HCT116 (cell line): ENCODE results near the gene PIK3CB. TPM values are rescaled to one million over a fixed set of nuclear protein-coding genes. Genes with fewer than 3 reads are reported as not detected.
A peak's percentile ranks its signal among the peaks of the same experiment; 100 is the strongest.

Experiments used
- ATAC-seq: fragments of 200-7000 bp; cut with Tn5 transposase; 2 replicates; pipeline ENCODE4 v1.9.1; 2020; ENCODE audit warnings: mild to moderate bottlenecking, moderate library complexity
- BruUV-seq: library from RNA; stranded (reverse); fragments of 400-500 nt; replicated peaks from 2 replicates; lab custom pipeline; 2021; lab: Mats Ljungman, UMichigan
- CTCF ChIA-PET: fragments of 300-600 bp; sonication (Branson Sonifier 250); formaldehyde crosslinking; loops from one replicate; lab custom pipeline; 2021; ENCODE audit warnings: antibody characterized with exemption; lab: Charles Lee
- POLR2A ChIA-PET: fragments of 300-600, 350-600 bp; sonication (Branson Sonifier 250); formaldehyde crosslinking; loops from one replicate; lab custom pipeline; 2021; ENCODE audit warnings: antibody characterized with exemption; lab: Charles Lee
- RAD21 ChIA-PET, 2 experiments: fragments of 300-600 bp; sonication (Branson Sonifier 250); formaldehyde crosslinking; loops; one replicate each; lab custom pipeline; 2023; ENCODE audit warnings: low total read pairs in 2 of 2; ENCODE audit not compliant: uncharacterized antibody in 2 of 2, unreplicated experiment in 2 of 2, low non-redundant PET in 1 of 2; lab: Charles Lee
- DNase-seq: peaks from one replicate; pipeline ENCODE4 v3.0.0-alpha.2; 2010; ENCODE audit warnings: low read depth, low spot score
- H2AFZ ChIP-seq: fragments of 200-600 bp; shearing (Covaris generic), sonication (generic); 2 replicates; pipeline ENCODE4 v1.6.1; 2017; ENCODE audit warnings: low read depth, mixed run types, mixed read lengths, antibody characterized with exemption, low read length; ENCODE audit not compliant: poor library complexity, severe bottlenecking
- H3K27ac ChIP-seq: 2 replicates; pipeline ENCODE4 v1.5.1; 2012; ENCODE audit warnings: low read depth, low read length
- H3K27me3 ChIP-seq: fragments of 200-600 bp; sonication (generic); 2 replicates; pipeline ENCODE4 v1.6.1; 2016; ENCODE audit warnings: mixed run types, low read length, mixed read lengths; ENCODE audit not compliant: insufficient read depth
- H3K36me3 ChIP-seq, 2 experiments: fragments of 200-500 bp in 1 of 2; fragments of 200-600 bp in 1 of 2; sonication (Bioruptor generic) in 1 of 2; sonication (generic) in 1 of 2; 2 replicates each; pipeline versions ENCODE4 v1.5.1 to v1.6.1; 2014 to 2016; ENCODE audit warnings: low read length in 2 of 2, inconsistent platforms in 1 of 2, mixed read lengths in 1 of 2, mixed run types in 1 of 2; ENCODE audit not compliant: insufficient read depth in 2 of 2, control insufficient read depth in 1 of 2
- H3K4me1 ChIP-seq, 2 experiments: fragments of 200-600 bp in 1 of 2; sonication (generic) in 1 of 2; 2 replicates each; pipeline versions ENCODE4 v1.5.1 to v1.6.1; 2012 to 2017; ENCODE audit warnings: low read length in 2 of 2, inconsistent platforms in 1 of 2, mild to moderate bottlenecking in 1 of 2, mixed read lengths in 1 of 2, mixed run types in 1 of 2, moderate library complexity in 1 of 2; ENCODE audit not compliant: insufficient read depth in 2 of 2, control insufficient read depth in 1 of 2
- H3K4me2 ChIP-seq: fragments of 200-600 bp; sonication (generic); 2 replicates; pipeline ENCODE4 v1.6.1; 2017; ENCODE audit warnings: mixed run types, low read length, mixed read lengths
- H3K4me3 ChIP-seq, 2 experiments: fragments of 200-600 bp in 1 of 2; sonication (generic) in 1 of 2; replicated peaks in 1 of 2; 2 replicates each; pipeline ENCODE4 v1.5.1; 2011 to 2016; ENCODE audit warnings: low read length in 2 of 2, control low read depth in 1 of 2, low read depth in 1 of 2, mild to moderate bottlenecking in 1 of 2, mixed read lengths in 1 of 2, mixed run types in 1 of 2
- H3K79me2 ChIP-seq: fragments of 200-600 bp; sonication (generic); 2 replicates; pipeline ENCODE4 v1.6.1; 2017; ENCODE audit warnings: mild to moderate bottlenecking, mixed run types, low read length, moderate library complexity, mixed read lengths; ENCODE audit not compliant: insufficient read depth
- H3K9ac ChIP-seq: fragments of 200-600 bp; sonication (generic); 2 replicates; pipeline ENCODE4 v1.6.1; 2016; ENCODE audit warnings: low read length, mixed read lengths
- H3K9me2 ChIP-seq: fragments of 200-600 bp; sonication (generic), shearing (Covaris generic); 2 replicates; pipeline ENCODE4 v1.6.1; 2017; ENCODE audit warnings: mixed run types, mild to moderate bottlenecking, moderate library complexity; ENCODE audit not compliant: insufficient read depth
- H3K9me3 ChIP-seq, 2 experiments: fragments of 200-500 bp in 1 of 2; fragments of 200-600 bp in 1 of 2; sonication (Bioruptor generic) in 1 of 2; sonication (generic) in 1 of 2; 2 replicates each; pipeline ENCODE4 v1.6.1; 2014 to 2017; ENCODE audit warnings: low read length in 2 of 2, mixed read lengths in 2 of 2, inconsistent platforms in 1 of 2, low read depth in 1 of 2, mild to moderate bottlenecking in 1 of 2, mixed run types in 1 of 2, moderate library complexity in 1 of 2; ENCODE audit not compliant: control insufficient read depth in 1 of 2, insufficient read depth in 1 of 2
- H4K20me1 ChIP-seq: fragments of 200-600 bp; sonication (generic), shearing (Covaris generic); 2 replicates; pipeline ENCODE4 v1.6.1; 2017; ENCODE audit warnings: mixed run types, mild to moderate bottlenecking, moderate library complexity; ENCODE audit not compliant: insufficient read depth
- CBX3 ChIP-seq: IDR thresholded peaks from 2 replicates; pipeline ENCODE4 v1.6.1; 2012; ENCODE audit warnings: low read depth
- CEBPB ChIP-seq: IDR thresholded peaks from 2 replicates; pipeline ENCODE4 v1.6.1; 2012; ENCODE audit warnings: low read depth
- EGR1 ChIP-seq: IDR thresholded peaks from 2 replicates; pipeline ENCODE4 v1.6.1; 2012; ENCODE audit warnings: low read depth
- EZH2 ChIP-seq: fragments of 200-600 bp; sonication (generic); IDR thresholded peaks from 2 replicates; pipeline ENCODE4 v1.6.1; 2017; ENCODE audit warnings: antibody characterized with exemption, mixed run types
- EZH2phosphoT487 ChIP-seq: fragments of 200-600 bp; IDR thresholded peaks from 2 replicates; pipeline ENCODE4 v1.6.1; 2018; ENCODE audit warnings: antibody characterized with exemption, borderline replicate concordance
- JUND ChIP-seq: IDR thresholded peaks from 2 replicates; pipeline ENCODE4 v1.6.1; 2012
- POLR2A ChIP-seq: IDR thresholded peaks from 2 replicates; pipeline ENCODE4 v1.7.0; 2011; ENCODE audit warnings: borderline replicate concordance; ENCODE audit not compliant: insufficient read depth, insufficient read length; ENCODE audit errors: extremely low read depth
- POLR2AphosphoS5 ChIP-seq: IDR thresholded peaks from 2 replicates; pipeline ENCODE4 v1.6.1; 2011; ENCODE audit warnings: mild to moderate bottlenecking, low read depth, low read length, moderate library complexity
- SIN3A ChIP-seq: IDR thresholded peaks from 2 replicates; pipeline ENCODE4 v1.6.1; 2012; ENCODE audit warnings: low read depth
- SRF ChIP-seq: IDR thresholded peaks from 2 replicates; pipeline ENCODE4 v1.6.1; 2012; ENCODE audit warnings: low read depth
- ZFX ChIP-seq: fragments of 450-650 bp; IDR thresholded peaks from 2 replicates; pipeline ENCODE4 v1.6.1; 2017
- ZNF274 ChIP-seq: fragments of 200-500 bp; sonication (Bioruptor generic); IDR thresholded peaks from 2 replicates; pipeline ENCODE4 v1.6.1; 2014; ENCODE audit warnings: mild to moderate bottlenecking, low read depth, low read length, inconsistent platforms
- intact Hi-C: fragments of 100-400 bp; cut with micrococcal nuclease; formaldehyde crosslinking; loops from 2 replicates; pipeline ENCODE4 v1.10.0; 2022
- total RNA-seq: library from RNA; stranded (reverse); gene quantifications from one replicate; pipeline ENCODE4 v1.2.1, GENCODE V29; 2021; ENCODE audit not compliant: unreplicated experiment
- TF ChIP-seq, protein P1 (sequence below), 3 experiments: fragments of 200-600 bp in 1 of 3; sonication (generic) in 1 of 3; IDR thresholded peaks in 2 of 3; conservative IDR thresholded peaks in 1 of 3; 2 replicates each; pipeline ENCODE4 v1.5.1; 2012 to 2017; ENCODE audit warnings: low read depth in 2 of 3, low read length in 2 of 3, antibody characterized with exemption in 1 of 3, borderline replicate concordance in 1 of 3, control low read depth in 1 of 3, mild to moderate bottlenecking in 1 of 3, mixed read lengths in 1 of 3, mixed run types in 1 of 3, moderate library complexity in 1 of 3; ENCODE audit not compliant: insufficient read depth in 1 of 3
- TF ChIP-seq, protein P2 (sequence below): IDR thresholded peaks from 2 replicates; pipeline ENCODE4 v1.6.1; 2012
- TF ChIP-seq, protein P3 (sequence below): IDR thresholded peaks from 2 replicates; pipeline ENCODE4 v1.6.1; 2012; ENCODE audit warnings: low read depth

Gene PIK3CB
- total RNA-seq, 1 experiment from 2014 or later, result 44.3 TPM

DNA sequence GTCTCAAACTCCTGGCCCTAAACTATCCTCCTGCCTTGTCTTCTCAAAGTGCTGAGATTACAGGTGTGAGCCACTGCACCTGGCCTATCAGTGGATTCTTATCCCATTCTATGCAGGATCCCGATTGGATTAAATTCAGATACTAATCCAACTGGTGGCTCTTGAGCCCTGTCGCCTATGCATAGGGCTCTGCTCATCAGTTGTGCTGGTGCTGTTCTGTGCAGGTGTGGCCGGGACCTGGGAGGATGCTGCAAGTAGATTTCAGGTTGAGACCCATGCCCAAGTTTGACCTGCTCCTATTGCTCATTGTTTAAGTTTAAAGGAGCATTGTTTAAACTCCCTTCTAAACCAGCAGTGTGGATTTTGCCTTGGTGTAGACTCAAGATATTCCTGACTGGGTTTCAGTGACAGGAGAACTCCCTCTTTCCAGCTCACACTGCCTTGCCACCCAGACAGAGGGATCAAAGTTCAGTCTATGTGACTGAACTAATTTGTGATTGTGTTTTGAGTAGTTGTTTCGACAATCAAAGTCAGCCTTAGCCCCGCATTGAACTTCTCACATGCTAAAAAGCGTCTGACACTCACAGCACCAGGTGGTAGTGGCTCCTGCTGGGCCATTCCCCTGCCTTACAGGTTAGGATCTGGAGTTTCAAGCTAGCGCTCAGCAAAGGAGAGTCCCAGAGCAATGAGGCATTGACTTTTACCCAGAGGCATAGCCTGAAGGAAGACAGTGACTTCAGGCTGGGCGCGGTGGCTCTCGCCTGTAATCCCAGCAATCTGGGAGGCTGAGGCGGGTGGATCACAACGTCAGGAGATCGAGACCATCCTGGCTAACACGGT lies 45.0 kb upstream of the PIK3CB start:
- no peaks in the 10 kb centered on the region for H4K20me1 ChIP-seq
- H3K4me1 ChIP-seq, result no peaks in the 10 kb centered on the region
- H3K27ac ChIP-seq, result no peak overlapping the region
- ChIA-PET CTCF (no interaction called here), POLR2A (no interaction called here), RAD21 (no interaction called here)
- no peak overlapping the region for H3K9ac ChIP-seq
- H2AFZ ChIP-seq, result peak overlapping the region; percentile 16
- ATAC-seq (no peak), DNase-seq (no peak)
- no peaks in the 10 kb centered on the region for H3K79me2 ChIP-seq
- H3K27me3 ChIP-seq, result no peaks in the 10 kb centered on the region
- no peaks in the 10 kb centered on the region for H3K9me2 ChIP-seq
- BruUV-seq, result no TSS peak
- no peak overlapping the region for H3K4me2 ChIP-seq
- no peak for TF ChIP-seq JUND
- no peak for TF ChIP-seq POLR2AphosphoS5
- TF ChIP-seq EGR1, result no peak
- TF ChIP-seq SRF, result no peak
- TF ChIP-seq ZNF274, result no peak
- TF ChIP-seq, protein P1, sequence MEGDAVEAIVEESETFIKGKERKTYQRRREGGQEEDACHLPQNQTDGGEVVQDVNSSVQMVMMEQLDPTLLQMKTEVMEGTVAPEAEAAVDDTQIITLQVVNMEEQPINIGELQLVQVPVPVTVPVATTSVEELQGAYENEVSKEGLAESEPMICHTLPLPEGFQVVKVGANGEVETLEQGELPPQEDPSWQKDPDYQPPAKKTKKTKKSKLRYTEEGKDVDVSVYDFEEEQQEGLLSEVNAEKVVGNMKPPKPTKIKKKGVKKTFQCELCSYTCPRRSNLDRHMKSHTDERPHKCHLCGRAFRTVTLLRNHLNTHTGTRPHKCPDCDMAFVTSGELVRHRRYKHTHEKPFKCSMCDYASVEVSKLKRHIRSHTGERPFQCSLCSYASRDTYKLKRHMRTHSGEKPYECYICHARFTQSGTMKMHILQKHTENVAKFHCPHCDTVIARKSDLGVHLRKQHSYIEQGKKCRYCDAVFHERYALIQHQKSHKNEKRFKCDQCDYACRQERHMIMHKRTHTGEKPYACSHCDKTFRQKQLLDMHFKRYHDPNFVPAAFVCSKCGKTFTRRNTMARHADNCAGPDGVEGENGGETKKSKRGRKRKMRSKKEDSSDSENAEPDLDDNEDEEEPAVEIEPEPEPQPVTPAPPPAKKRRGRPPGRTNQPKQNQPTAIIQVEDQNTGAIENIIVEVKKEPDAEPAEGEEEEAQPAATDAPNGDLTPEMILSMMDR (IDR thresholded peaks at IDR 0.05 in 2 of 3, conservative IDR thresholded peaks at IDR 0.05 in 1 of 3; ENCODE audit: borderline replicate concordance in 1 of 3, insufficient read depth in 1 of 3, low read depth in 2 of 3, low read length in 2 of 3), result no peak
- TF ChIP-seq EZH2, result no peak
- no peak for TF ChIP-seq CBX3
- TF ChIP-seq CEBPB, result no peak
- TF ChIP-seq EZH2phosphoT487, result no peak
- TF ChIP-seq POLR2A, result no peak
- TF ChIP-seq, protein P2, sequence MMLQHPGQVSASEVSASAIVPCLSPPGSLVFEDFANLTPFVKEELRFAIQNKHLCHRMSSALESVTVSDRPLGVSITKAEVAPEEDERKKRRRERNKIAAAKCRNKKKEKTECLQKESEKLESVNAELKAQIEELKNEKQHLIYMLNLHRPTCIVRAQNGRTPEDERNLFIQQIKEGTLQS, result no peak
- no peak for TF ChIP-seq SIN3A
- TF ChIP-seq, protein P3, sequence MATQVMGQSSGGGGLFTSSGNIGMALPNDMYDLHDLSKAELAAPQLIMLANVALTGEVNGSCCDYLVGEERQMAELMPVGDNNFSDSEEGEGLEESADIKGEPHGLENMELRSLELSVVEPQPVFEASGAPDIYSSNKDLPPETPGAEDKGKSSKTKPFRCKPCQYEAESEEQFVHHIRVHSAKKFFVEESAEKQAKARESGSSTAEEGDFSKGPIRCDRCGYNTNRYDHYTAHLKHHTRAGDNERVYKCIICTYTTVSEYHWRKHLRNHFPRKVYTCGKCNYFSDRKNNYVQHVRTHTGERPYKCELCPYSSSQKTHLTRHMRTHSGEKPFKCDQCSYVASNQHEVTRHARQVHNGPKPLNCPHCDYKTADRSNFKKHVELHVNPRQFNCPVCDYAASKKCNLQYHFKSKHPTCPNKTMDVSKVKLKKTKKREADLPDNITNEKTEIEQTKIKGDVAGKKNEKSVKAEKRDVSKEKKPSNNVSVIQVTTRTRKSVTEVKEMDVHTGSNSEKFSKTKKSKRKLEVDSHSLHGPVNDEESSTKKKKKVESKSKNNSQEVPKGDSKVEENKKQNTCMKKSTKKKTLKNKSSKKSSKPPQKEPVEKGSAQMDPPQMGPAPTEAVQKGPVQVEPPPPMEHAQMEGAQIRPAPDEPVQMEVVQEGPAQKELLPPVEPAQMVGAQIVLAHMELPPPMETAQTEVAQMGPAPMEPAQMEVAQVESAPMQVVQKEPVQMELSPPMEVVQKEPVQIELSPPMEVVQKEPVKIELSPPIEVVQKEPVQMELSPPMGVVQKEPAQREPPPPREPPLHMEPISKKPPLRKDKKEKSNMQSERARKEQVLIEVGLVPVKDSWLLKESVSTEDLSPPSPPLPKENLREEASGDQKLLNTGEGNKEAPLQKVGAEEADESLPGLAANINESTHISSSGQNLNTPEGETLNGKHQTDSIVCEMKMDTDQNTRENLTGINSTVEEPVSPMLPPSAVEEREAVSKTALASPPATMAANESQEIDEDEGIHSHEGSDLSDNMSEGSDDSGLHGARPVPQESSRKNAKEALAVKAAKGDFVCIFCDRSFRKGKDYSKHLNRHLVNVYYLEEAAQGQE, result no peak
- no peak for TF ChIP-seq ZFX
- intact Hi-C loops, result no loop called here
- no peaks in the 10 kb centered on the region for H3K36me3 ChIP-seq
- H3K9me3 ChIP-seq, result no peaks in the 10 kb centered on the region
- H3K4me3 ChIP-seq, result no peak overlapping the region
